MM.1S (cell line): Measurements from ENCODE around the gene PDE4DIP.
"Not testable (repeated sequence)": the region's sequence is repeated elsewhere in the genome, so short reads cannot be mapped to it uniquely, and the experiment has no call there.

Experiments
- EZH2 ChIP-seq: fragments of 300-600 bp; sonication (generic); optimal IDR thresholded peaks from 2 replicates; pipeline ENCODE3; 2017; ENCODE audit warnings: low read depth, mild to moderate bottlenecking, antibody characterized with exemption, low read length, mixed read lengths
- TF ChIP-seq, protein P1 (sequence below): fragments of 300-600 bp; sonication (generic); IDR thresholded peaks from 2 replicates; pipeline ENCODE4 v1.5.1; 2016; ENCODE audit warnings: antibody characterized with exemption, low read length, mixed read lengths

DNA sequence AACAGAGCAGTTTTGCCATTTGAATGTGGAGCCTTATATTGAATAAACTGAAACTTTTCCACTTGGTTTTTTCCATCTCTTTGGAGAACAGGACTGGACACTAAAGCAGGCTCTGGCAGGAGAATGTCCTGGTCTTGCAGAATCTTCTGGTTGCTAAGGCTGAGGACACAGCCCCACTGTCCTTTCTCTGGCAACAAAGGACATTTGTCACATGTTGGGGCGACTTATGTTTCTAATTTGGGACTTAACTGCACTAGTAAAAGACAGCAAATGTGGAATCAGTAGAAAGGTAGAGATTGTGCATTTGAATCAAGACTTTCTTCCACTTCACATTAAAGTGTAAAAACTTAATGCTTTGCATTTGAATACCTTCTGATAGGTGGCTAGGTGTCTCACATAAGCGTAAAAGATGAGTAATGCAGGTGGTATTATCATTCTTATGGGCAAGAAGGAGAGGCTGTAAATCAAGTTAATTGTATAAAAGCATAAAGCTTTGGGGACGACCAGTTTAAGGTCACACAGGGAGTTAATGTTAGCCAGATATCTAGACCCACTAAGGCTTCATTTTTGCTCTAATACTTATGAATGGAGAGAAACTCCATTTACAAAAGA lies 74.7 kb downstream of the PDE4DIP start:
- TF ChIP-seq, protein P1, sequence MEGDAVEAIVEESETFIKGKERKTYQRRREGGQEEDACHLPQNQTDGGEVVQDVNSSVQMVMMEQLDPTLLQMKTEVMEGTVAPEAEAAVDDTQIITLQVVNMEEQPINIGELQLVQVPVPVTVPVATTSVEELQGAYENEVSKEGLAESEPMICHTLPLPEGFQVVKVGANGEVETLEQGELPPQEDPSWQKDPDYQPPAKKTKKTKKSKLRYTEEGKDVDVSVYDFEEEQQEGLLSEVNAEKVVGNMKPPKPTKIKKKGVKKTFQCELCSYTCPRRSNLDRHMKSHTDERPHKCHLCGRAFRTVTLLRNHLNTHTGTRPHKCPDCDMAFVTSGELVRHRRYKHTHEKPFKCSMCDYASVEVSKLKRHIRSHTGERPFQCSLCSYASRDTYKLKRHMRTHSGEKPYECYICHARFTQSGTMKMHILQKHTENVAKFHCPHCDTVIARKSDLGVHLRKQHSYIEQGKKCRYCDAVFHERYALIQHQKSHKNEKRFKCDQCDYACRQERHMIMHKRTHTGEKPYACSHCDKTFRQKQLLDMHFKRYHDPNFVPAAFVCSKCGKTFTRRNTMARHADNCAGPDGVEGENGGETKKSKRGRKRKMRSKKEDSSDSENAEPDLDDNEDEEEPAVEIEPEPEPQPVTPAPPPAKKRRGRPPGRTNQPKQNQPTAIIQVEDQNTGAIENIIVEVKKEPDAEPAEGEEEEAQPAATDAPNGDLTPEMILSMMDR, result not testable (repeated sequence)
- not testable (repeated sequence) for TF ChIP-seq EZH2
